ENCODE results near the gene MYH6.
"Not testable (repeated sequence)": the region's sequence is repeated elsewhere in the genome, so short reads cannot be mapped to it uniquely, and the experiment has no call there.

MYH6 gene

GRCh38 chr14:23389871-23390270 is 18.2 kb downstream of the MYH6 start:
- DNase-seq, result not testable (repeated sequence)

DNA sequence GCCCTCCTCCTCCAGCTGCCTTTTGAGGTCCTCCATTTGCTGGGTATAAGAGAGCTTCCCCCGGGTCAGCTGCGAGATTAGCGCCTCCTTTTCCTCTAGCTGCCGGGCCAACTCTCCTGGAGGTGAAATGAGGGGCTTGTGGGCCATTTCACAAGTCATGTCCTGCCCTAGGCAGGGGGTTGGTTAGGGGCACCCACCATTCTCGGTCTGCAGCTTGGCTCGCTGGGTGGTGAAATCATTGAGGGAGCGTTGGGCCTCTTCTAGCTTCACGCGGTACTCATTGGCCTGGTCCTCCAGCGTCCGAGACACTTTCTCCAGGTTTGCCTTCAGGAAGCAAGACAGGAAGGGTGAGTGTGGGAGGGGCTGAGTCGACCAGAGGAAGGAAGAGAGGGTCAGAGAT is 18.7 kb downstream of the MYH6 start:
- DNase-seq, result no peak

DNA sequence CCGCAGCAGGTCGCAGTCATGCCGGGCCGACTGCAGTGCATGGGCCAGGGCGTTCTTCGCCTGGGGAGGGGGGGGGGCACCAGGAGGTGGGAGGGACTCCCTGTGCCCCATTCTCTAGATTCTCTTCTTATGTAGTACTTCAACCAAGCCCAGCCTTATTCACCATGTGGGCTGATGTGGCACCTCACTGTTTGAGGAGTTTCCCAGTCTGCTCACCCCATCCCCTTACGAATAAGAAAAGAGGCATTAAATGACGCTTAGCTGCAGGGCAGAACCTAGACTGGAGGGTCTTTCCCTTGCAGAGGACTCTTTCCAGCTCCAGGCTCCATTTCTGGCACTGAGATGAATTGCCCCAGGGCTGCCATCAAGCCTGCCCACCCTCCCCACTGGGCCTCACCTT is 19.1 kb downstream of the MYH6 start:
- DNase-seq, result no peak

DNA sequence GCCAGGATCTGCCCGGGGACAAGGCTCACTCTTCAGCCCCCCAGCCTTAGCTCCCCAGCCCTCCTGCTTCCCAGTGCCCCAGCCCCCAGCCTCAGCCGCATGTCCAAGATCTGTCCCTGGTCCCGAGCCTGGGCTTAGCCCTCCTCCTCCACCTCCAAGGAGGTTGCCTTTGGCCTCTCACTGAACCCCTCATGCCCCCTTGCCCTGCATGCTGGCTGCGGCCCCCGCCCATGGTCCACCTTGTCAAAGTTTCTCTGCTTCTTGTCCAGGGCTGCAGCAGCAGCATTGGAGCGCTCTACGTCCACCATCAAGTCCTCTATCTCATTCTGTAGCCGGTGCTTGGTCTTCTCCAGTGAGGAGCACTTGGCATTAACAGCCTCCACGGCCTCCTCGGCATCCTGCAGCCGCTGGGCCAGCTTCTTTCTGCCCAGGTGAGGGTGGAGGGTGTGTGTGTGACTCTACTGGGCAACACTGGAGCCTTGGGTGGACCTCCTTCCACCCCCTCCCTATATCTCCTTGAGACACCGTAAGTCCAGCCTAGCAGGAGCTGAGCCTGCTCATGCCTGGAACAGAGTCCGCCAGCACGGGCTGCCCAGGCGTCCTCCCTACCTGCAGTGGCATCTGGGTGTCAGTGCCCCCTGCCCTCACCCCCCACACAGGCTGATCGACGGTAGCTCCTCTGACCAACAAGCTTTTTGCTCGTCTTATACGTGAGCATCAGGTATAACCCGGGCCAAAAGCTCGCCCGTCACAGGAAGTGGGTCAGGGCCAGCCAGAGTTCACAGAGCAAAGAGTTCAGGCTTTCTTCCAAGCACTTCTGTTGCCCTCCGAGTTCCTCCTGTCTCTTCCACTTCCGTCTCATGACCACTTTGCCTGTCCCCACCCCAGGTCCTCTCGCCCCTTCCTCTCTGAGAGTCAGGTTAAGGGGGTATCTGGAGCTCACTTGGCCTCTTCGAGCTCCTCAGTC is 19.9 kb downstream of the MYH6 start:
- DNase-seq, result no peak

DNA sequence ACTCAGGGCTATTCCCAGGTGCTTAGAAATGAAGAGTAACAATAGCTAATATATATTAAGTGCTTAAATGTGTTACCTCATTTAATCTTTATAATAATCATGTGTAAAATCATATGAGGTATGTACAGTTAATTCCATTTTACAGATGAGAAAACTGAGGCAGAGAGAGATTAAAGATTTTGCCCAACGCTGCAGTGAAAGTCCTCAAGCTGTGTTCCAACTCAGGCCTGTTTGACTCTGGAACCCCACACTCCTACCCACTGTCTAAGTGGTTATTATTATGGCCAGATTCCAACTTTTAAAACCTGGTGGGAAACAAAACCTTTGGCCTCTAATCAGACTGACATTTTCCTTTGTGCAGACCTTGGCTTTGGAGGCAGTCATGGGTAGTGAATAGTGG is 21.1 kb downstream of the MYH6 start:
- DNase-seq, result no peak

GRCh38 chr14:23386266-23386657 is 21.8 kb downstream of the MYH6 start:
- DNase-seq, result not testable (repeated sequence)

GRCh38 chr14:23385642-23386265 is 22.3 kb downstream of the MYH6 start:
- DNase-seq, result no peak

DNA sequence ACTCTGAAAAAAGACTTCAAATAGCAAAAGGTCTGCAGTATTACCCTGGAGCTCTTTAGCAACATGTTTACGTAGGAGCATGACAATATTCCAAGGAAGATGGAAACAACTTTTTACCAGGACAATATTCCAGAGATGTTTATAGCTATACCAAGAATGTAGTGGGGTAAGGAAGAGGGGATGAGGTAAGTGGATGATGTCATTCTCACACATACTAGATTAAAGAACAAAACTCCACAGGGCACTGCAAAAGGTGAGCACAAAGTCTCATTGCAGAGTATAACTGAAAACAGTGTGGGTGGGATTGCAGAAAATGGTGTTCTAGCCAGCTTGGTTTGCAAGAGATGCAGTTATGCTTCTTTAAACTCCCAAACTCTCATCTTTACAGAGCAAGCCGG is 22.8 kb downstream of the MYH6 start:
- DNase-seq, result no peak

GRCh38 chr14:23384364-23385080 is 23.6 kb downstream of the MYH6 start:
- DNase-seq, result no peak

- no peak for DNase-seq
Observed at GRCh38 chr14:23382731-23383440, 25.2 kb downstream of the MYH6 start.

DNA sequence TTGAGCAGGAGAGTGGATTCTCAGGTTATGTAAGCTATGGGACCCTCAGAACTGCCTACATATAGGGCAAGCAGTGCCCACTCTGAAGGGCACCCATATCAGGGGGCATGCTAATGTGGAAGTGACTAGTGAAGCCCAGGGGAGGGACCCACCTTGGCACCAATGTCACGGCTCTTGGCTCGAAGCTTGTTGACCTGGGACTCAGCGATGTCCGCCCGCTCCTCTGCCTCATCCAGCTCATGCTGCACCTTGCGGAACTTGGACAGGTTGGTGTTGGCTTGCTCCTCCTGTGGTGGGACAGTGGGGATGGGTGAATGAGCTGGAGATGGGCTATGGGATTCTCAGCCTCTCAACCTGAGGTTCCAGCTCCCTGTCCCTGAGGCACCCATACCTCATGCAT is 25.8 kb downstream of the MYH6 start:
- DNase-seq, result no peak

DNA sequence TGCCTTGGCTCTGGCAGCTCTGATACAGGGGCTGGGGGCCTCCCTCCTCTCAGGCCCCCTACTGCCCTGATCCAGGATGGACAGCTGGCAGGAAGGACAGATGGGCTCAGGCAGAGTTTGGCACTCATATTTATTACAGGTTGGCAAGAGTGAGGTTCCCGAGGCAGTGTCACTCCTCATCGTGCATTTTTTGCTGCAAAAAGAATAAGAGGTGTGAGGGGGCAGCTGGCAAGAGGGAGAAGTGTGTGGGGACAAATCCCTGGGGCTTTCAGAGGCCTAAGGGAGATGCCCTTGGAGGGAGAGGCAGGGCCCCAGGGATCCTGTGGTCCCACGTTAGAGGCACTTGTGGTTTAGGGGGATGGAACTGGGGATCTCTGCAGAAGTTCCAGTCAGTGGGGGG is 26.2 kb downstream of the MYH6 start:
- no peak for DNase-seq

- DNase-seq, result no peak
Observed at GRCh38 chr14:23380976-23381375, 27.1 kb downstream of the MYH6 start.

DNA sequence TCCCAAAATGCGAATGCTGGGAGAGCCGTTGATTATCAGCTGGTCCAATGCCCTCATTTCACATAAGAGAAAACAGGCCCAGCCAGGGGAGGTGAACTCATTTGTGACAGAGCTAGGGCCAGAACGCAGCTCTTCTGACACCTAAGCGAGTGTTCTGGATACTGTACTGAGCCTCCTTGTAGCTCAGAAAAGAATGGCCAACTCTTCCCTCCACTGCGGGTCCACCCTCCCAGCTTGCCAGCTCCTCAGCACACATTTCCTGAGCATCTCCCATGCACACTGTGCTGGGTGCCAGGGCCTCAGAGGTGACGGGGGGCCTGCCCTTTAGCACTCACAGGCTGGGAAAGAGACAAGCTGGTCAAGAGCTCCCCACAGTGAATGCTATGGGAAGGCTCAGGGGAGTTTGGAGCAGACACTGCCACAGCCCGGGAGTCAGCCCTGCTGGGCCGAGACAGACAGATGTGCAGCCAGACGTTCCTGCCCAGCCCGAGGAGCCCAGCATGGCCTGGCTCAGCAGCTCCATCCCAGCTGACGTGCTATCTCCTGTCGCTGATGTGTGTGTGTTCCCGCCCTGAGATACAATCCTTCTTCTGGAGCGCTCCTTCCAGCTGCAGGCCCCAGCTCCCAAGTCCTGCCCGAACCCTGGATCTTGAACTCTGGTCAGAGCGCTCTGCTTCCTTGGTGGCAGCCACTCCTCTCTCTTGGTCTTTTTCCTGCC is 27.7 kb downstream of the MYH6 start:
- no peak for DNase-seq

DNA sequence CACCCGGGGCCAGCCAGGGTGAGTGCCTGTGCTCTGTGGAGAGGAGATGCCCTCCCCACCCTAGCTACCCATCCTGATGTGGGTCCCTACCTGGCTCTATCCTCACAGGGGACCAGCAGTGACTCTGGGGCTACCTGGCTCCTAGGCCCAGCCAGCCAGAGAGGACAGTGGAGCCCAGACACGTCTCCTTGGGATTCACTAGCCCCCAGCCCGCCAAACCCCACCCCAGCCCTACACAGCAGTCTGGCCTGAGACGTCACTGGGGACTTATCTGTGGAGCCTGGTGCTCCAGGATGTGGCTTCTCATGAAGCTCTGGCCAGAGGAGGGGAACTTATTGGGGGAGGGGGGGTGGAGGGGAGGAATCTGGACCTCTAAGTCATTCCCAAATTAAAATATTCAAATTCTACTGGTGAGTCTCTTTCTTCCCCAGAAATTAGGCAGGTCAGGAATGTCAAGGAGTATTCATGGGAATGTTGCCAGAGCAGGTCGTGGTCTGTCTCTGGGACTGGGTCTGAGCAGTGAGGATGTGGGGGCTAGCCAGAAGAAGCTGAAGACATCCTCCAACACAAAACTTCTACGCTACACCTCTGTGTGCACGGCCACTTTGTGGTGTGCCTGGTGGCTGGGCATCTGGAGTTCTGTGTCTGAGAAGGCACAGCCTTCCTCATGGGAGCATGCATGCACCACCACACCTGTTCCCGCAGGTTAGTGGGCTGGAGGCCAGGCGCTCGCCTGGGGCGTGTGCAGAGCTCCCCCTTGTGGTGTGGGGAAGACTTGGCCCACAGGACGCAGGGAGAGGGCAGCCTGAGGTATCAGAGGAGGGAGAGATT is 28.5 kb downstream of the MYH6 start:
- DNase-seq, result peak; percentile 67

- no peak for DNase-seq
Observed at GRCh38 chr14:23378612-23379220, 29.4 kb downstream of the MYH6 start.

- DNase-seq, result no peak
Observed at GRCh38 chr14:23377573-23378563, 30.2 kb downstream of the MYH6 start.

- DNase-seq, result no peak
Observed at GRCh38 chr14:23377198-23377550, 30.9 kb downstream of the MYH6 start.

- no peak for DNase-seq
Observed at GRCh38 chr14:23376482-23377197, 31.4 kb downstream of the MYH6 start, which contains the start of gene CMTM5. Gene CMTM5 (plus strand): TSS chr14:23377046. CDS start chr14:23377252, 206 bp downstream.

Data from CD4-positive, alpha-beta T cell treated with Interleukin-17A for 1 hour (primary cell).